CD4-positive, alpha-beta T cell treated with Interferon gamma for 1 hour (primary cell): ENCODE measurements around the gene CFAP161.

Experiments
- DNase-seq: peaks from one replicate; pipeline ENCODE4 v3.0.0-alpha.2; 2020

Gene CFAP161

DNA sequence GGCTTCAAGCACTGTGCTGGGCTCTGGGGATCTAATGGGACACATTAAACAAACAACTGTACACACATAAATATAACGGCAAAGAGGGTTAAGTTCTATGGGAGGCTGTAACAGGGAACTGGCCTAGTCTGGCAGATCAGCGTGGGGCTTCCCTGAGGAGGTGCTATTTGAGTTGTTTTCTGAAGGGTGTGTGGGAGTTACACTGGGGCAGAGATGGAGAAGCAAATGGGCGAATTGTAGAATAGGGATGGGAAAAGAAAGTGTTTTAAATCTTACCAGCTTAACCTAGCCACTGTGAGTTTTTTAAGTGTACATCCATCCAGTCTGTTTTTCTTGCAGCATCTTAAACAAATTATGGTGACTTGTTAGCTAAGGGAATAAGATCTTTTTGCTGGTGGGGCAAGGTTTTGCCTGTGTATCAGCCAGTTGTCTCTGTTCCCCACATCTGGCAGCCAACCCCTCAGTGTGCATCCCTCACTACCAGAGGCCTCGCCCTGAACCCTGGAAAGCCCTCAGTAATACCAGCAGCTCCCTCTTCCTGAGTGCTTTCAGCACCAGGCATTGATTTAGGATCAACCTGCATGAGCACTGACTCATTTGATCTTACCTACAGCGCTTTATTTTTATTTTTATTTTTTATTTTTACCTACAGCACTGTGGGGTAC, 51.7 kb downstream of the CFAP161 start:
- no peak for DNase-seq

DNA sequence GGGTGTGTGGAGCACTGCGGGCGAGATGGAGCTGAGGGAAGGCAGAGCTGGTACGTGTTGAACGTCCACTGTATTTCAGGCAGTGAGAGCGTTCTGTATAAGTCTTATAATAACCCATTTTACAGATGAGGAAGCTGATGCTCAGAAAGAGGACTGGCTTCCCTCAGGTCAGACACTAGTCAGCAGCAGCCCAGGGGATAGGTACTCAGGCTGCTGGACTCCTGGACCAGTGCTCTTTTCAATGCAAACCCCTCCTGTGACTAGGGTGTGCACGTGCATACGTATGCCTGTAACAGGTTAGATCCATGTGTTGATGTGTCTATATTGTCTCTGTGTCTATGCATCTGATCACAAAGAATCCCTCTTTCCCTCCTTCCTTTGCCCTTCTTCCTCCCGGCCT, 54.3 kb downstream of the CFAP161 start:
- no peak for DNase-seq

DNA sequence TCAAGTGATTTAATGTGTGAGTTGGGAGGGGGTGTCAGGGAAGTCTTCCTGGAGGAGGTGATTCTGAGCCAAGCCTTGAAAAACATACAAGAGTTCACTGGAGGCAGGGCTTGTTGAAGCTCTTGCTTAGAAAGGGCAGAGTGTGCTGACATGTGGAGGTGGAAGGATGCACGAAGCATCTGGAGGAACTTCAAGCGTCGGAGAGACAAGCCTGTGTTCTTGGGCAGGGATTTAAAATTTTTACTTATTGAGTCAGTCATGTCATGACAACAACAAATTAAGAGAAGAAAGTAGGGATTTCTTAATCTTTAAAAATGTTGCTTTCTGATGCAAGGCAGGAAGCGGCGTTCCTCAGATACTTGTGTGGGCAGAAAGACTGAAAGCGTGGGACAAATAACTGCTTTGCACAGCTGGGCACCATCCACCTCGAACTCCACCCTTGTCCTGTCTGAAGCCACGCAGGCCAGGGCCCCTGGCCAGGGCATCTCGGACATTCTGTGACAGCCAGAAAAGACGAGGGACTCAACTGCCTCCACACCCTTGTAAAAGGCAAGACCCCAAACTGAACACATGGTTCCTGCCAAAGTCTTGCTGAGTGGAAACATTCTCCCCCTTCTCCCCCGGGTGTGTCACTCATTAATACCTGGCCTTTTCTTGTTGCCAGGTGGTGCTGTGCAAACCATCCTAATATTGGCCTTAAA, 55.7 kb downstream of the CFAP161 start:
- DNase-seq = no peak

DNA sequence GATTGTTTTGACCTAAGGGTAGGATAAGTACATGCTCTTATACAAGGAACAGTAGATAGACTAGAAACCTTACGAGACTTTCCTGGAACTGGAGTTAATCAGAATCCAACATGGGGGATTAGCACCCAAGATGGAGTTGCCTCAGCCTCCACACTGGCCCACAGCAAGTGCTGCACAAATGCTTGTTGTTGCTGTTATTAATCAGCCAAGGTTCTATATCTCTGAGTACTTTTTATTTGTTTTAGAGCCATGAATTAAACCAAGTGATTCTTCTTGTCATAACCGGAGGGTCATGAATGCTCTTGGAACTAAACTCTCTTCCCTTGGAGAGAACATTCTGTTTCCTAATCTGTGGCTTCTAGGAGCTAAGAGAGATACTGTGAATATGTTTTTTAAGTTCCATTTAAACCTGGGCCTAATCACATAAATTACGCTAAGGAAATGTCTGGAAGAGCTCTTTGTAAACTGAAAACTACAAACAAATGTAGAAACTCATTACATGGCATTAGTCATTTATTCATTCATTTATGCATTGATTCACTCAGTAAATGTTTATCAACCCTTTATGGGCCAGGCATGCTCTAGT, 56.9 kb downstream of the CFAP161 start:
- no peak for DNase-seq

DNA sequence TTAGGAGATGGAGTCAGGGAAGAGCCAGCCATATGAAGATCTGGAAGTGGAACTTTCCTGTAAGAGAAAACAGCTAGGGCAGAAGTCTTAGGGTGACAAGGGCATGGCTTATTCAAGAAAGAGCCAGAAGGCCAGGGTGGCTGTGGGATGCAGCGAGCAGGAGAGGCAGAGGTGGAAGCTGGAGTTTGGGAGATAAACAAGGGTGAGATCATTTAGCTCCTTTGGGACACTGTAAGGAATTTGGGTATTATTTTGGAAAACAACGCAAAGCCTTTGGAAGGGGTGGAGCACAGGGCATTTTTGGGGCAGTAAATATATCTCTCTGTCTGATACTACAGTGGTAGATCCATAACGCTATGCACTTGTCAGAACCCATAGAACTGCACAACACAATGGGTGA, 57.6 kb downstream of the CFAP161 start:
- DNase-seq = no peak

DNA sequence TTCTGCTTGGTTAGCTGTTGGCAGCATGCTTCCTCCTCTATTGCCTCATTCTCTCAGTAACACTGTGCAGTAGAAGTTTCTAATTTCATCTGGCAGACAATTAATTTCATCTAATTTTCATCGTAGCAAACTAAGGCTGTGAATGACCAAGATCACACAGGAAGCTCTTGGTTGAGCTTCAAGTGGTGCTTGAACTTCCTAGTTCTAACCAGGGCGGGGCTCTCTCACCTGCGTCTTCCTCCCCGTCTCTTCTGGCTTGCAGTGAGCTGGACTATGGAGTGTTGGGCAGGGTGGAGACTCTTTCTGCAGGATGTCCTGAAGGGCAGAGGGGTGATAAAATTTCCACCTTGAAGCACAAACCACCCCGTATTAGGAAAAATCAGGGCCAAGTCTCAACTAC, 60.7 kb downstream of the CFAP161 start:
- DNase-seq = no peak

DNA sequence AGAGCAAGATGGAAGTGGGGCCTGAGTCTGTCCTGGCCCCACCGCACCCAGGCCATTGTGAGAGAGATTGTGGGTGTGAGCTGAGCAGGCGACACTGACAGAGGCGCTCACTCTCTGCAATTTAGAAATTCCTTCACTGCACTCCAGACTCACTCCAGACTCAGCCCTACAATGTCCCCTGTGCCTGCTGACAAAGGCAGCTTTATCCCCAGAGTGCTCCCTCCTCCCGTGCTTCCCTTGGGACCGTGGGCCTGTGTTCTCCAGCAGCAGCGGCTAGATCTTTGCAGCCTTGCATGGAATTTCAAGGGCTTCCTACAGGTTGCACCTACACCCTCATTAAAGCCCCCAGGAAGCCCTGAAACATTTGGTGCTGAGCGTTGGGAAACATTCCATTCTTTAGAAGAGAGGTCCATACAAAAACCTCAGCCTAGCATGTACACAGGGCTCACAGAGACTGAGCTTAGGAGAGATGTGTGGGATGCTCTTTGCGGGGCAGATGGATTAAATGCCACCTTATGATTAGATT, 61.3 kb downstream of the CFAP161 start:
- no peak for DNase-seq

DNA sequence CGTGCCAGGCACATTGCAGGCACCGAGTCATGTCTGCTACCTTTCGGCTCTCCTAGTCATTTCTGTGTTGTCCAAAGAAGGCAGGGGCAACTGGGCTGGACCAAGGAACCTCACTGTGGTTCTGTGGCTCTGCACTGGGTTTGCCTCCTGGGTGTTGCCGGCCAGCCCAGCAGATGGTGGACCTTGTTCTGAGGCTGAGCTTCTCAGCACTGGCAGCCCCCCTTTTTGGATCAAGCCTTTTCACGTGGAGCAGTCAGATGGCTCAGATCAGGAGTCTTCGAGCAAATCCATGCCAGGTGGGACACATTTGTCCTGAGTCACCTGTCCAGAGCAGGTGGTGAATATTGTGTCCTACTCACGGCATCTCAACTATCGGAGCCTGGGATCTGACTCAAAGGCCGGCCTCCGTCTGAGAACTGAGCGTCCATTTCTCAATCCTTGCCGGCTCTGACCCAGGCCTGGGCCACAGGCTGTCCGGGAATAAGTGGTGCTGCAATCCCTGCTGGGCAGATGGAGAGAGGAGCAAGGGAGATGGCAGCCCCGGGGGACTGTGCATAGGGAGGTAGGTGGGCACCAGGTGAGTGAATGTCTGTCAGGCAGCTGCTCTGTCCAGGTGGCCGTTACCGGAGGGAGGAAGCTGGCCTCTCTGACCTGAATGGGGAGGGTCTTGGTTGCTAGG, 62.6 kb downstream of the CFAP161 start, which contains the start of gene IL16:
TSS of gene IL16 (plus strand) at position 304 of the 679 bp plus-strand sequence. CDS start 28,521 bp downstream, outside the sequence.
- DNase-seq = no peak

DNA sequence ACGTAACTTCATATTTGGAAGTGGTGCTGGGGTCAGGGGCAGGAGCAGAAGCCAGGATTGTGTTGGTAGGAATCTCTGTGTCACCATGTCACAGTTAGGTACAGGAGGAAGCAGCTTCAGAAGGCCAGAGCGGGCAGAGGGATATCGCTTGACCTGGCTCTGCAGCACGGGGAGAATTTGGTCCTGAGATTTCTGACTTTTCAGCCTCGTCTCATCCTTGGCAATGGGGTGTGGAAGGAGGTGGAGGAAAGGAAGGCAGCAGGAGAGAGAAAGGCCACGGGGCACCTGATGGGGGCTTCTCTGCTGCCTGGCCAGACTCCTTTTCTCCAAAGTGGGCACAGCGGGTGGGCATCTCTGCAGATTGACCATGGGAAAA, 63.2 kb downstream of the CFAP161 start:
- no peak for DNase-seq

DNA sequence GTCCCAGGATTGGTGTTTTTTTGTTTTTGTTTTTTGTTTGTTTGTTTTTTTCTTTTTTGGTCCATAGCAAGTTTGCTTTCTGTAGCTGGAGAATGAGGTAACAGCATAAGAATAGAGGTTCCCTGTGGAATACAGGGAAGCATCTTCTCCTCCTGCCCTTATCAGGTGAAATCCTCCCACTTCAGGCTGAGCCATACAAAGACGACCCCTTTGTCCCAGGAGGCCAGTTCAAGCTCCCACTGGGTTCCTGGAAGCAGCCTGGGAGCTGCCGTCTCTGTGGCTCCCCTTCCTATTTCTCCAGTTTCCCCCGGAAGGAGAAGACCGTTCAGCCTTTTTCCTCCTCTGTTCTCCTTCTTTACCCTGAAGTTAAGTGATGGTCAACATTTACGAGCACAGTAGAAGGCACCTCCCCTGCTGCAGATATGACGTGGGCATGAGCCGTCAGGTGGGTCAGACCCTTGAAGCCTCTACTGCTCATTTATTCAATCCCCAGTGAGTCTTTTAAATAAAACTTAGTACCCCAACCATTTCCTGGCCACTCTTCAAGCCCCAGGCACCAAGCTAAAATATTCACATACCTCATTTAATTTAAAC, 63.7 kb downstream of the CFAP161 start:
- no peak for DNase-seq
